Measurements from ENCODE around the gene CYTH1.

CYTH1 gene

DNA sequence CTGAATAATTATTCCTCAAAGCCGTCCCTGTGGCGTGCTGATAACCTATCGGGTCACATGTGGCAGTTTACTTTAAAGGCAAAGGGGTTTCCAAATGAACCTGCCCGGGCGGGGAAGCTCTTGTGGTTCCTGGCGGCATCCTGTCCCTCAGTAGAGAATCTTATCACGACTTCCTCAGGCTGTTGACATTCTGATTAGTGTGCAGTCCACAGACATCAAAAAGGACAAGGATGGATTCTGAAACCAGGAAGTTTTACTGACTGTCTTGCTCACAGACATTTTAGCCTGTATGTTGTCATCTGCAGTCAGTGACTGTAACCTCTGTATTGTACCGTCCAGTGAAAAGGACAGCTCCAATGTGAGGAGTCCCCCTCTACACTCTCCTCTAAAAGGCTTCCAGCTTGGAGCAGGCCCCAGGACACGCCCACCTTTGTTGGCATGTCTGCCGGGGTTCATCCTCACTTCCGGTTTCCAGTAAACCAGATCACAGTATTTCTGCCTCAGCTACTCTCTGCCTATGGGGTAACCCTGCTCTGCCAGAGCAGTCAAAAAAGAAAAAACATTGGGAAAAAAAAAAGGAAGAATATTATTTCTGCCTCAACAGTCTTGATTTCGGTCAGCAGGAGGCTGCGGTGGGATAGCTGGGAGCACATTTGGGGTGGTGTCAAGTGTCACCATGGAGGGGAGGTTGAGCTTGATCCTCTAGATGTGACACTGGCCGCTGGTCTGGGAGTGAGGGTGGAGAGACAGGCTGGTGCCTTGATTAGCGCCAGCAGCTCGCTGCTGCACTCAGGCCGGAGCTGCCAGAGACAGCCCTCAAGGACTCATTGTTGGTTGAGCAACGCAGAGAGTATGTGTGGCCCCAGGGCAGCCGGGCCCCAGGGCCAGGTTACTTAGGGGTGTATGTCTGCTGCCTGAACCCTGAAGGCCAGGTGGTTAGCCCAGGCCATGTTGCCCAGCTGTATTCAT, 115.8 kb downstream of the CYTH1 start:
- DNase-seq: no peak

DNA sequence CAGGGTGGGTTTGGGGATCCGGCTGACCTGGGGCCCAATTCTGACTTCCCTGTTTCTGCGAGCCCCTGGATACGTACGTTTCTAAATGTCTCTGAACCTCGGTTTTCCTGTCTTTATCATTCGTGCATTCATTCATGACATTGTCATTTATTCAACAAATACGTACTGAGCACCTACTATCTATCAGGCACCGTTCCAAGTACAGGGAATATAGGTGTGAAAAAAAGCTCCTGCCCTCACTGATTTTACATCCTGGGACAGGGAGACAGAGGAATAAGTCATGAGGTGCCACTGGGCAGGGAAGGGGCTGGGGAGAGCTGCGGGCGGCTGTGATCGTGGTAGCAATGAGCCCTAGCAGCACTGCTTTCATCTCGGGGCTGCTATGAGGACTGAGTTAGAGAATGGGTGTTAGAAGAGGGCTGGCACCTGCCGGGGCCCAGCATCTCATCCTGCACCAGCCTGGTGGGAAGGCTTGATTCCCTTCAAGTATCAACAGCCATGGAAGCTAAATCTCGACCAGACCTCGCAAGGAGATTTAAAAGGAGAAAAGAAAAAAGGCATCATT, 116.6 kb downstream of the CYTH1 start:
- no peak for DNase-seq

DNA sequence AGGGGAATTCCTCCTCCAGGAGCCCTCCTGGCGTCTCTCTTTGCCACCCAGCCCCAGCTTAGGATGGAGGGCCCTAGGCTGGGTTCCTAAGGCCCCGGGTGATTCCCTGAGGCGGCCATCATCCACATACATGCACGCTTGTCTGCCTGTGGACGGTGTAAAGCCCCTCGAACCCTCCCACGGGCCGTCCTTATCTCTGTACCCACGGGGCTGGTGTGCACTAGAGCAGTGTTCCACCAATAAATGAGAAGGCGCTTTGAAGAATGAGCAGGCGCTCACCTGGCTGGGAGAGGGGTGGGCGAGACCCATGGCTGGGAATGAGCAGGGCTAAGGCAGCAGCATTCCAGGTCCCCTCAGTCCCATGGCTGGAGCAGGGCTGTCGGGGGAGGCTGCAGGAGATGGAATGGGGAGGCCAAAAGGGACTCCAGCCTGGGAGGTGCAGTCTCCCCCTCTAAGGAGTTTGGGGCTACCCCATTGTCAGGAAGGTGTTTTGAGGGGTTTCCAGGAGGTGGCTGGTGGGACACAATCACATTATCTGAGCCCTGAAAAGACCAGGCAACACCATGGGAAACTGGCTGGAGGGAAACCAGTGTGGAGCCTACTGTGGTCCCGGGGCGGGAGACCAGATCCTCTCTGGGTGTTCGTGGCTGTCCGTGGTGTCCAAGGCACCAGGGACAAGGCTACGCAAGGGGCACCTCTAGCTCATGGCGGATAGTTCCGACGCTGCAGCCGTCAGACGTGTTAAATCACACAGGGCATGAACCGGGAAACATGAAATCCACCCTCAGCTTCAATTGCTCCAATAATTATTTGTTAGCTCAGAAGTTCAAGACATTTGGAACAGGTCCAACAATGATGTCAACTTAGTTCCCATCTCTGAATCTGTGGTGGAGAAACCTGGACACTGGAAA, 117.3 kb downstream of the CYTH1 start:
- DNase-seq: no peak

- DNase-seq: no peak
Measured at GRCh38 chr17:78661093-78661770, 120.8 kb downstream of the CYTH1 start.

GRCh38 chr17:78659546-78659945, 122.5 kb downstream of the CYTH1 start:
- DNase-seq: no peak

- no peak for DNase-seq
Measured at GRCh38 chr17:78658281-78658785, 123.7 kb downstream of the CYTH1 start.

DNA sequence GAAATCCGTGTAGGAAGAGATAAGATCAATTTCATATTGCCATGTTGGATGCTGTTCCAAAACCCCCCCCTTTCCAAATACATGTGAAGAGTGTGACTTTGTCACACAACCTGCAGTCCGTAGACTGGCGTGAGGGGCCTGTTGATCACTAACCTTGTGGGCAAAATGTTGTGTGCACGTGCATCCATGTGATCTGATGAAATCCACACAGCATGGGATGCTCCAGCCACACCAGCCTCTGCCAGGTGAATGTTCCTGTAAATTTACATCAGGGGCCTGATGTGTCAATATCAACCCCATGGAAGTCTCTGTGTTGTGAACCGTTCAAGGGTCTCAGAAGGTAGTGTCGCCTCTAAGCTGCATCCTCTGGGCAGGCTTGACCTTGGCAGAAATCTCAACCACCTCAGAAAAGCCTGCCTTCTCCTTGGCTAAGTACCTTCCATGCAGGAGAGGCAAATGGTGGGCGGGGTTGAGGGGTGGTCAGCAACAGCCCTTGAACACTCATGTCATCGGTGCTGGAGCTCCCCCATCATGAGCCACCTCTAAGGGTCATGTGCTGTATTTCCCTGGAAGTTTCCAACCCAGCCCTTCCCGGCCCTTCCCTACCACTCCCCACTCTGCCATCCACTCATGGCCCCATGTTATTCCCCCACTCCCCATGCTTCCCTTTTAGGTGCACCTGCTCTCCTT, 126.7 kb downstream of the CYTH1 start:
- no peak for DNase-seq

- DNase-seq: no peak
Measured at GRCh38 chr17:78654325-78654724, 127.7 kb downstream of the CYTH1 start.

- peak; percentile 42 for DNase-seq
Measured at GRCh38 chr17:78653382-78653781, 128.7 kb downstream of the CYTH1 start.

- DNase-seq: no peak
Measured at GRCh38 chr17:78652913-78653312, 129.2 kb downstream of the CYTH1 start.

- no peak for DNase-seq
Measured at GRCh38 chr17:78652024-78652423, 130.0 kb downstream of the CYTH1 start.

GRCh38 chr17:78651554-78651953, 130.5 kb downstream of the CYTH1 start:
- DNase-seq: peak; percentile 28

DNA sequence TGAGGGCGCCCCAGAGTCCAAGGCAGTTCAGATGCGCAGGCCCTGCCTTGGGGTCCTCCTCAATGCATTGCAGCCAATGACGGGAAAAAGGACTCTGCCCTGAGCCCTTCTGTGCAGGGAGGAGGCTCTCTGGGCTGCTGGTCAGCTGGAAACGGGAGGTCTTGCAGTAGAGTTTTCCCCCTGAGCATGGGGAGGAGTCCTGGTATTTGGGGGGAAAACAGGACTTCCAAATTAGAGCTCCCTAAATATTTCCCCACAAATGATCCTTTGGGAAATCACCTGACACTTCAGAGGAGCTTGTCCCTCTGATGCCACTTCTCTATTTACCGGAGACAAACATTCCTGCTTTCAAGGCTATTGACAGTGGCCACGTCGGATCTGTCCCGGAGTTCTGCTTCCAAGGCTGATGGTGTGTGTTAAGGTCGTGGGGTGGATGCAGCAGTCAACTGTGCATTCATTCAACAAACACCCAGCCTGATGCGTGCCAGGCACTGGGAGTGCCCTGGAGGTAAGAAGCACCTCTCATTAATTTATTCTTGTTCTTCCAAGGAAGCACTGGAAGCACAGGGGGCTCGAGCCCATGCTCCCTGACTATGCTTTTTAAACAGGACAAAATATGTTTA, 131.9 kb downstream of the CYTH1 start:
- no peak for DNase-seq

DNA sequence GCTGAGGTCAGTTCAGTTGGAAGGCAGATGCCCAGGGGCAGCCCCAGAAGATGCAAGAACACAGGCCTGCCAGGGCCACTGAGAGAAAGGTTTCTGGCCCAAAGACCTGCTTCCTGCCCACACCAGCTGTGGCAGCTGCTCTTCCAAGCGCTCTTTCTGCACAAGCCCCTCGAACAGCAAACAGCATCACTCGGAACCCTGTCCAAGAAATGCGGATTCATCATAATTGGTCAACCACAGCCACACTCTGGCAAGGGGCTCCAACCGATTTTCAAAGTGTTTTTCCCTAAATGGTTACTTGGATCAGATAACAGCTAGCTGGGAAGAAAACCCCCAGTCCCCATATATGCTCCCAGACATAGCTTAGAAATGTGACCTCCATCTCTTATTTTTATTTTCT, 133.8 kb downstream of the CYTH1 start:
- DNase-seq: no peak

DNA sequence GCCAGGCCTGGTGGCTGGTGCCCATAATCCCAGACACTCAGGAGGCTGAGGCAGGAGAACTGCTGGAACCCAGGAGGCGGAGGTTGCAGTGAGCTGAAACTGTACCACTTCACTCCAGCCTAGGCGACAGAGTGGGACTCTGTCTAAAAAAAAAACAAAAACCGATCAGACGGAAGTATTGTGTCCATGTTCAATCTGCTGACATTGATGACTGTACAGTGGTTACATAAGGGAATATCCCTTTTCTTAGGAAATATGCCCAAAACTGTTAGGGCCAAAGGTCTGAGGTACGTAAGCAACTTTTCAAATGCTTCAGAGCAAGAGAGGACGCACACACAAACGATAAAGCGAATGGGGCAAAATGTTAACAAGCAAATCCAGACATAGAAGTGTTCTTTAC, 135.0 kb downstream of the CYTH1 start:
- DNase-seq: no peak

DNA sequence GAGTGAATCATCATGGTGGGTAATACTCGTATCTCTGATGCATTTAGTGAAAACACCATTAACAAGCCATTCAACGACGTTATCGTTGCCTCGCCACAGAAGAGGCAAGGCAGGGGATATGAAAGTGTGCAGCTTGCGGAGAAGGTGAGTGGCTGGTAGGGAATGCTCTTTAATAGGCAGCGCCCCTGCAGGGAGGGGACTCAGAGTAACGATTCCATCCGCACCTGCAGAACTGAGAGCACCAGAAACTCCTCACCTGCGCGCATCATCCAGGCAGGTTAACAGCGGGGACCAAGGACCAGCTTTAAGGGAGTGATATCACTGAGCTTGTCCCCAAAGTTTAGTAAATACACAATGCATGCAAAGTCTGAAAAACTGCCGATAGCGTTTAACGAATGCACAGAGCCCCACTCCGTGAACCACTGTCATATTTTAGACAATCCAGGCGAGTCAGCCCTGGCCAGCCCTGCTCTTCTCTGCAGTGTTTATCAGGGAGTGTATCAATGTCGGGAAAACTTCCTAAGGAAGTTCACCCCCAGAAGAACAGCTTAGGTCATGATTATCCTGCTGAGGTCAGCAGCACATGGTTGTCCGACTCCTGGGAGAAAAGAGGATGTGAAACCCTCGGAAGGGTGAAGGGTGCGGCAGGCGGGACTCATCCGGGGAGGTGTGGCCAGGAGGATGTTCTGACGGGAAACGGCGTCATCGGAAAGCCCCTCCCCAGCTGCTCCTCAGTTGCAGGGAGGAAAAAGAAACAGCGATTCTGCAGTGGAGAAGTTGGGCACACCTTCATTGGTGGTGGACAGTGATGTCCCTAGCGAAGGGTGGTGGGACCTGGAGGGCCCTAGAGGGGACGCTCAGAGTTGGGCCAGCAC, 136.4 kb downstream of the CYTH1 start:
- DNase-seq: no peak

- no peak for DNase-seq
Measured at GRCh38 chr17:78644931-78645351, 137.1 kb downstream of the CYTH1 start.

GRCh38 chr17:78644224-78644623, 137.8 kb downstream of the CYTH1 start:
- no peak for DNase-seq

DNA sequence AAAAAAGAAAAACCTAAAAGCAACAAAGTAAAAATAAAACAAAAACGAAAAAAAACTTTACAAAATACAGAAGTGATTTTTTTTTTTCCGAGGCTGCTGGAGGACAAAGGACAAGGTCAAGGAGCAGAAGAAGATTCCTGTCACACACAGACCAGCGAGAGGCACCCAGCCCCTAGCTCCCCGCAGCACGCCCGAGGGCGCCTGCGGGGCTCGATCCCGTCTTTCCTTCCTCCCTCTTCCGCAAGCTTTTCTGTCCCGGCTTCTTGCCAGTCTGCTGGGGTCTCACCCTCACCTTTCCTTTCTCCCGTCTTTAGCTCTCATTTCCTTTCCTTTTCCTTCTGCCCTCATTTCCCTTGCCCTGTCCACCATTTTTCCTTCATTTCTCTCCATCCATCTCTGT, 138.7 kb downstream of the CYTH1 start:
- DNase-seq: no peak

DNA sequence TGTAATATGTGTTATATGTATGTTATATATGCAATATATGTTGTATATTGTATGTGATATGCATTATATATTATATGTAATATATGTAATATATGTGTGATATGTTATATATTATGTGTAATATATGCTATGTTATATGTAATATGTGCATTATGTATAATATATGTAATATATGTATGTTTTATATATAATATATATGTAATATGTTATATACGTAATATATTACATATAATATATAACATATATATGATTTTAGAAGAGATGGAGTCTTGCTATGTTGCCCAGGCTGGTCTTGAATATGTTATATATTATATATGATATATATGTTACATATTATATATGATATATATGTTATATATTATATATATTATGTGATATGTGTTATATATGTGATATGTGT, 139.4 kb downstream of the CYTH1 start:
- DNase-seq: no peak
